BLaER1 treated with 17β-estradiol and CSF1 and Interleukin-3, amounts not matched to agents 10 nM and 100 nM (cell line): ENCODE data around the gene SEH1L.

Experiments used
- H3K27ac ChIP-seq, 11 experiments: shearing (Covaris generic); formaldehyde crosslinking; 2 replicates each; pipeline ENCODE4 v1.8.1; 2022
- H3K27me3 ChIP-seq, 11 experiments: shearing (Covaris generic); formaldehyde crosslinking; 2 replicates each; pipeline ENCODE4 v1.8.1; 2022
- H3K36me3 ChIP-seq, 11 experiments: shearing (Covaris generic); formaldehyde crosslinking; 2 replicates each; pipeline ENCODE4 v1.8.1; 2022
- H3K4me1 ChIP-seq, 10 experiments: shearing (Covaris generic); formaldehyde crosslinking; 2 replicates each; pipeline ENCODE4 v1.8.1; 2022
- H3K4me2 ChIP-seq, 11 experiments: shearing (Covaris generic); formaldehyde crosslinking; 2 replicates each; pipeline ENCODE4 v1.8.1; 2022
- H3K4me3 ChIP-seq, 10 experiments: shearing (Covaris generic); formaldehyde crosslinking; 2 replicates each; pipeline ENCODE4 v1.8.1; 2022
- H3K9ac ChIP-seq, 11 experiments: shearing (Covaris generic); formaldehyde crosslinking; 2 replicates each; pipeline ENCODE4 v1.8.1; 2022
- H3K9me3 ChIP-seq, 11 experiments: shearing (Covaris generic); formaldehyde crosslinking; replicated peaks in 1 of 11; 2 replicates each; pipeline ENCODE4 v1.8.1; 2022
- H4K20me1 ChIP-seq, 11 experiments: shearing (Covaris generic); formaldehyde crosslinking; 2 replicates each; pipeline ENCODE4 v1.8.1; 2022
- Cebpa-rat ChIP-seq, 11 experiments: shearing (Covaris generic); IDR thresholded peaks; 2 replicates each; pipeline ENCODE4 v1.8.1; 2022

Gene SEH1L

DNA sequence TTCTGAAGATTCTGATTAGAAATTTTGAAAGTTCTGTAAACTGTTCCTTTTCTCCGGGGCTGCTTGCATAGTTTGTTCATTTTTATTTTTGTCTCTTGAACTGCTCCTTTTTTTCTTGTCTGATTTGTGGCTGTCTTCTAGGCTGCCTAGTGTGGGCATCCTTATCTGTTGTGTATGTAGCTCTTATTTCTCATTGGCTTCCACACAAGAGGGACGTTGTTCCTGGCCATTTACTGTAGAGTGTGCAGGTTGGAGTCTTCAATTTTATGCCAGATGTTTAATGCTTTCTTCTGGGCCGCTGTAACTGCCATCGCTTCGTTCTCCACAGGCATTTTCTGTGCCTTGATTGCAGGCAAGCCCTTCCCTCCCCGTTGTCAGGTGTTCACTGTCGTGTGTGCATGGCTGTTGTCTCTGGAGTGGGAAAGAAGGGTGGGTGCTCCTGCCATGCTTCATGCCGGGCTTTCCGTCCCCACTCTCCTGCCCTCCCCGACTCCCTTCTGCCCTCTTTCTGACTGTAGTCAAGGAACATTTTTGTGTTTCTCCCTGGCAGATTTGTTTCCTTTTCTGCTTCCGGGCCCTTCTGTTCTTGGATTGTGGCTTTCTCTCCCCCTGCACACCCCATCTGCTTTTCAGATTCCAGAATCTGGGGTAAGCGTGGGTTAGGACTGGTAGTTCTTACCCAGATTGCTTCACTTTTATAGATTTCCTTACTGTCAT is 58.9 kb downstream of the SEH1L start:
- Histone ChIP-seq H3K27me3 (no peaks in the 10 kb centered on the region), H4K20me1 (peaks cover 9 to 48% (median 37%) of the 10 kb centered on the region in 11 experiments; a peak in 18 of 22 replicates), H3K4me2 (peak overlapping the region; percentile 19 to 89 (median 60)), H3K9ac (peak overlapping the region in 6 of 11 experiments; percentile 1 to 71 (median 21); a peak in 5 of 22 replicates), H3K9me3 (no peaks in the 10 kb centered on the region), H3K4me1 (peaks cover 14 to 42% (median 28%) of the 10 kb centered on the region in 10 experiments), H3K27ac (peak overlapping the region in 8 of 11 experiments; percentile 3 to 34 (median 18); a peak in 7 of 22 replicates), H3K4me3 (peak overlapping the region in 1 of 10 experiments; percentile 1; a peak in 1 of 20 replicates), H3K36me3 (peaks cover 47 to 93% (median 89%) of the 10 kb centered on the region in 11 experiments)
- no peak for TF ChIP-seq Cebpa-rat (IDR thresholded peaks at IDR 0.05)

DNA sequence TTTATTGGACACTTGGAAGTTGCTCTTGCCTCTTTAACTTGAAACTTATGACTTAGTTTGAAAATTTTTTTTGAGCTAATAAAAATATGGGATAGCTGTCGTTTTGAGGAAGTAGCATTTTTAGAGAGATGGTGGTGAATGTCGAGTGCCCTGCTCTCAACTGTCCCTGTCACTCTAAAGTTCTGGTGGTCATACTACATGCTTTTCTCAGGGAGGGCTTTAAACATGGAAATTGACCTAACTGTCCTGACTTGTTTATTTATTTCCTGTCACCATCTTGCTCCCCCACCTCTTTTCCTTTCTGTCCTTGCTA is 59.4 kb downstream of the SEH1L start:
- TF ChIP-seq Cebpa-rat (IDR thresholded peaks at IDR 0.05) = no peak
- H3K9ac ChIP-seq = peak overlapping the region in 3 of 11 experiments; percentile 20 to 71 (median 47); a peak in 4 of 22 replicates

DNA sequence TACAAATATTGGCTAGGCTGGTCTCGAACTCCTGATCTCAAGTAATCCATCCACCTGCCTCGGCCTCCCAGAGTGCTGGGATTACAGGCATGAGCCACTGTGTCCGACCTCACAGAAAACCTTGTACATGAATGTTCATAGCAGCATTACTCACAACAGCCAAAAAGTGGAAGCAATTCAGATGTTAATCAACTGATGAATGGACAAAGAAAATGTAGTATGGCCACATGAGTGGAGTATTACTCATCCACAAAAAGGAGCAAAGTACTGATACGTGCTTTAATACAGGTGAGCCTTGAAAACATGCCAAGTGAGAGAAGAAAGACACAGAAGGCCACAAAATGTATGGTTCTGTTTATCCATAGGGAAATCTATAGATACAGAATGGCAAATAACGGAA is 63.9 kb downstream of the SEH1L start:
- H4K20me1 ChIP-seq = peaks cover 0 to 11% (median 4%) of the 10 kb centered on the region in 11 experiments; a peak in 11 of 22 replicates
- peaks cover 80 to 100% (median 94%) of the 10 kb centered on the region in 11 experiments for H3K36me3 ChIP-seq
- H3K9ac ChIP-seq = no peak overlapping the region
- no peak overlapping the region for H3K4me3 ChIP-seq
- no peak for TF ChIP-seq Cebpa-rat (IDR thresholded peaks at IDR 0.05)
- H3K9me3 ChIP-seq = no peaks in the 10 kb centered on the region
- peaks cover 7 to 14% (median 11%) of the 10 kb centered on the region in 10 experiments for H3K4me1 ChIP-seq
- no peaks in the 10 kb centered on the region for H3K27me3 ChIP-seq
- H3K27ac ChIP-seq = no peak overlapping the region
- no peak overlapping the region for H3K4me2 ChIP-seq

More for the DNA sequence above, 59.4 kb downstream of the SEH1L start:
- peaks cover 9 to 48% (median 37%) of the 10 kb centered on the region in 11 experiments; a peak in 18 of 22 replicates for H4K20me1 ChIP-seq
- H3K4me3 ChIP-seq = peak overlapping the region in 1 of 10 experiments; percentile 1; a peak in 1 of 20 replicates
- peak overlapping the region in 4 of 11 experiments; percentile 3 to 34 (median 10); a peak in 4 of 22 replicates for H3K27ac ChIP-seq
- peak overlapping the region; percentile 19 to 89 (median 60); a peak in 21 of 22 replicates for H3K4me2 ChIP-seq
- H3K27me3 ChIP-seq = no peaks in the 10 kb centered on the region
- H3K9me3 ChIP-seq = no peaks in the 10 kb centered on the region
- peaks cover 14 to 42% (median 28%) of the 10 kb centered on the region in 10 experiments for H3K4me1 ChIP-seq
- H3K36me3 ChIP-seq = peaks cover 48 to 94% (median 90%) of the 10 kb centered on the region in 11 experiments

DNA sequence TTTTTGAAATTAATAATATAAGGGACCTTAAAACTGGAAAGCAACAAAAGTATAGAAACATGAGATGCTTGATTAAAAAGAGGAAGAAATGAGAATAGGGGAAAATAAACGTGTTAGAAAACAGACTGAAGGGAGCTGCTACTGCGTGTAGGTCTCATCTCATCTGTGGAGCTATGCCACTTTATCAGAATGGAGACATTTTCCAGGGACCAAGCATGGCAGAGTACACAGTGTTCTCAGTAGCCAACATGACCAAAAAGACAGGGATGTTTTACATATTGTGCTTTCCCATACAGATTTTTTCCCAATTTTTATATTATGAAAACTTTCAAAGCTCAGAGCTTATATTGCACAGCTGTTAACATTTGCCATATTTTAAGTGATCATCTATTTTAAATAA is 66.4 kb downstream of the SEH1L start:
- TF ChIP-seq Cebpa-rat (IDR thresholded peaks at IDR 0.05) = no peak
- Histone ChIP-seq H4K20me1 (peaks cover 0 to 5% (median 0%) of the 10 kb centered on the region in 11 experiments; a peak in 2 of 22 replicates), H3K27me3 (no peaks in the 10 kb centered on the region), H3K4me1 (no peaks in the 10 kb centered on the region), H3K27ac (no peak overlapping the region), H3K4me3 (no peak overlapping the region), H3K4me2 (no peak overlapping the region), H3K36me3 (peaks cover 95 to 100% (median 99%) of the 10 kb centered on the region in 11 experiments), H3K9me3 (no peaks in the 10 kb centered on the region), H3K9ac (no peak overlapping the region)

DNA sequence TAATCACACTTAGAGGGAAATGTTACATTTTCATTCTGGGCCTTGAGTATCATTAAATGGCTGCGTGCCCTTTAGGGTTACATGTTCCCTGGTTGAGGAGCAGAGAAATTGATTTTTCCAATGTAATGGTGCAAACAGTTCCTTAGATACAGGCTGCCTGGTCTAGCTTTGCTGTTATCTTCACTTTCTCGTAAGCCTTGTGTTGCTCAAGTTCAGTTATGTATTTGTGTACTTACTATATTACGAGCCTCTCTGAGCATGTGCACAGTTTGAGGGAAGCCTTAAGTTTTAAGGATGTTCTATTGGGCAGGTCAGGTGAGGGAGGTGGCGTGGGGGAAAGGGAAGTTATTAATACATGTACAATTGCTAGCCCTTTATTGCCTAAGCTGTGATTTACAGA is 67.0 kb downstream of the SEH1L start:
- H3K27me3 ChIP-seq = no peaks in the 10 kb centered on the region

DNA sequence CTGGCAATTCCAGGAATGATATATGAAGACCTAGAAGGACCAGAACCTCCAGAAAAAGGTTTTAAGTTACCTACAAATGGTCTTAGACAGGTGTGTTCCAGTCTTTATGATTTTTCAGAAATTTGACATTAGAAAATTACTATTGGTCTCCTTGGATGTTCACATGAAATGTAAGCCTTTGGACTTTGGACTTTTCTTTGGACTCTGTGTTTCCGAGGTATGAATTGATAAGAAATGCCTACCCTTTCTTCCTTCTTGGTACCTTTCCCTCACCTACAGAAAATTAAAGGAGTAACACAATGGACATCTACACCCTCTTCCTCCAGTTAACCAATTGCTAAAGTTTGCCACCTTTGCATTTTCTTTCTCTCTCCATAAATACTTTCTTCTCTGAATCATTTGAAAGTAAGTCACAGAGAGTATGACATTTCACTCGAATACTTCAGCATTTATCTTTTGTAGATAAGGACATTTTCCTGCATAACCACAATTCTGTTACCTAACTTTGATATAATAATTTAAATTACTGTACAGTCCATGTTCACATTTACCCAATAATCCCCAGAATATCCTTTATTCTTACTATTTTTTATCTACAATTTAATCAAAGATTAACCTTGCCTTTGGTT is 69.5 kb downstream of the SEH1L start:
- Histone ChIP-seq H3K27me3 (no peaks in the 10 kb centered on the region), H3K27ac (no peak overlapping the region), H3K36me3 (peaks cover 94 to 100% (median 100%) of the 10 kb centered on the region in 11 experiments), H4K20me1 (peaks cover 0 to 5% (median 0%) of the 10 kb centered on the region in 11 experiments; a peak in 1 of 22 replicates), H3K9ac (no peak overlapping the region), H3K9me3 (peaks cover 2 to 11% (median 8%) of the 10 kb centered on the region in 11 experiments), H3K4me2 (no peak overlapping the region), H3K4me1 (no peaks in the 10 kb centered on the region), H3K4me3 (no peak overlapping the region)
- no peak for TF ChIP-seq Cebpa-rat (IDR thresholded peaks at IDR 0.05)

More for the DNA sequence above, 67.0 kb downstream of the SEH1L start:
- H3K27ac ChIP-seq = no peak overlapping the region
- peaks cover 95 to 100% (median 99%) of the 10 kb centered on the region in 11 experiments for H3K36me3 ChIP-seq
- H3K4me2 ChIP-seq = no peak overlapping the region
- H3K4me1 ChIP-seq = no peaks in the 10 kb centered on the region
- H3K9ac ChIP-seq = no peak overlapping the region
- TF ChIP-seq Cebpa-rat (IDR thresholded peaks at IDR 0.05) = no peak
- H3K4me3 ChIP-seq = no peak overlapping the region
- peaks cover 0 to 5% (median 0%) of the 10 kb centered on the region in 11 experiments; a peak in 2 of 22 replicates for H4K20me1 ChIP-seq
- no peaks in the 10 kb centered on the region for H3K9me3 ChIP-seq

DNA sequence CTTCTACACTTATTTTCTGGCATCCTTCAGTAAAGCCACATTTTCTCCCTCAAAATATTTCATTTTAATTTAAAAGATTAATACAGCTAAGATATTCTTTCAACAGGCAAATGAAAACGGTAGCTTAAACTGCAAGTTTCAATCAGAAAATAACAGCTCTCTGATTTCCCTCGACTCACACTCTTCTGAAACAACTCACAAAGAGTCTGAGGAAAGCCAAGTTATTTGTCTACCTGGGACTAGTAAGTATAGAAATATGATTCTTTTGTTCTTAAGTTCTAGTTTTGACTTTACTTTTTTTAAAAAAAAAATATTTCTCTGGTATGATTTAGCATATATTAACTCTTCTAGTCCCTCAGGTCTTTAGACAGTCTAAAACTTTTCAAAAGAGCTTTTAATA is 70.6 kb downstream of the SEH1L start:
- H3K4me3 ChIP-seq = no peak overlapping the region
- H3K4me2 ChIP-seq = no peak overlapping the region
- H3K9me3 ChIP-seq = peaks cover 10 to 22% (median 17%) of the 10 kb centered on the region in 11 experiments
- no peaks in the 10 kb centered on the region for H3K4me1 ChIP-seq
- no peak for TF ChIP-seq Cebpa-rat (IDR thresholded peaks at IDR 0.05)
- no peak overlapping the region for H3K9ac ChIP-seq
- H3K36me3 ChIP-seq = peaks cover 94 to 100% (median 100%) of the 10 kb centered on the region in 11 experiments
- H4K20me1 ChIP-seq = peaks cover 0 to 5% (median 0%) of the 10 kb centered on the region in 11 experiments; a peak in 1 of 22 replicates
- no peak overlapping the region for H3K27ac ChIP-seq
- no peaks in the 10 kb centered on the region for H3K27me3 ChIP-seq

DNA sequence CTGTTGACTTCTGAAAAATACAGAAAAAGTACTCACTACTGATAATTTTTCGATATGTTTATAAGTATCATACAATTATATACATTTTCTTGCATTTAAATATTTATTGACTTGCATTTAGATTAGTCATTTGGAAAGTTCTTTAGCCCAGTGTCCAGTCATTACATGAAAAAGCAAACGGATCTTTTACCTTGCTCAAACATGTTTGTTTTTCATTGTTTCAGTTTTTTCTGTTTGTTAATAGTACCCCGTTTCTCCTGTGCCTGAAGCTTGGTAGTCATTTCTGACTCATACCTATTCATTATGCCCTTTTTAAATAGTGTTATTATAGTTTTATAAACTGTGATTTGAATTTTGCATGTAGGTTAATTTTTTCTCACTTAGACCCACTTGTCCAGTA is 71.5 kb downstream of the SEH1L start:
- Histone ChIP-seq H3K9me3 (peaks cover 10 to 23% (median 17%) of the 10 kb centered on the region in 11 experiments), H3K4me1 (no peaks in the 10 kb centered on the region), H3K9ac (no peak overlapping the region), H3K4me2 (no peak overlapping the region), H3K27ac (no peak overlapping the region), H3K27me3 (no peaks in the 10 kb centered on the region), H4K20me1 (0 out of 22 replicates have a peak, but pooled peaks cover 0 to 2% (median 0%) of the 10 kb centered on the region in 11 experiments), H3K4me3 (no peak overlapping the region), H3K36me3 (peaks cover 94 to 100% (median 100%) of the 10 kb centered on the region in 11 experiments)
- TF ChIP-seq Cebpa-rat (IDR thresholded peaks at IDR 0.05) = no peak

DNA sequence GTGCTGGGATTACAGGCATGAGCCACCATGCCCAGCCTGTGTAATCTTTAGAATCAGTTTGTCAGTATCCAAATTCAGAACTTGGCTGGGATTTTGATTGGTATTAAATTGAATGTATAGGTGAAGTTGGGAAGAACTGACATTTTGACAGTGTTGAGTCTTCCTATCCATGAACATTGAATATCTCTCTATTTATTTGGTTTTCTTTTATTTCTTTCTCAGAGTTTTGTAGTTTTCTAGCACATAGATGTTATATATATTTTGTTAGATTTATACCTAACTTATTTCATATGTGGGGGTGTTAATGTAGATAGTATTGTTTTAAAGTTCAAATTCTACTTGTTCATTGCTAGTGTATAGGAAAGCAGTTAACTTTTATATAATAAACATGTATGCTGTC is 74.8 kb downstream of the SEH1L start:
- Histone ChIP-seq H3K4me3 (no peak overlapping the region), H3K27ac (no peak overlapping the region), H3K36me3 (peaks cover 92 to 100% (median 100%) of the 10 kb centered on the region in 11 experiments), H4K20me1 (no peaks in the 10 kb centered on the region), H3K4me1 (no peaks in the 10 kb centered on the region), H3K9ac (no peak overlapping the region), H3K4me2 (no peak overlapping the region), H3K27me3 (no peaks in the 10 kb centered on the region), H3K9me3 (peaks cover 10 to 23% (median 17%) of the 10 kb centered on the region in 11 experiments)
- TF ChIP-seq Cebpa-rat (IDR thresholded peaks at IDR 0.05) = no peak
